Fibroblast of gingiva (primary cell): ENCODE results near the gene SLC51B.
A peak's percentile ranks its signal among the peaks of the same experiment; 100 is the strongest.
"Not testable (repeated sequence)": the region's sequence is repeated elsewhere in the genome, so short reads cannot be mapped to it uniquely, and the experiment has no call there.

Experiments used
- DNase-seq: peaks from one replicate; pipeline ENCODE4 v3.0.0-alpha.2; 2011; ENCODE audit warnings: low read depth

The SLC51B gene

GRCh38 chr15:65041787-65042186 lies 3.4 kb upstream of the SLC51B start:
- no peak for DNase-seq

- no peak for DNase-seq
Measured at GRCh38 chr15:65042776-65043327, 2.3 kb upstream of the SLC51B start.

- DNase-seq = not testable (repeated sequence)
Measured at GRCh38 chr15:65044218-65044617, 969 bp upstream of the SLC51B start.

- DNase-seq = no peak
Measured at GRCh38 chr15:65048241-65048640, 3.1 kb downstream of the SLC51B start.

- DNase-seq = peak; percentile 90
Measured at GRCh38 chr15:65049418-65049840, 4.2 kb downstream of the SLC51B start.

GRCh38 chr15:65050270-65050669 lies 5.1 kb downstream of the SLC51B start:
- no peak for DNase-seq

GRCh38 chr15:65051266-65051665 lies 6.1 kb downstream of the SLC51B start:
- no peak for DNase-seq

GRCh38 chr15:65052956-65053355 lies 7.8 kb downstream of the SLC51B start:
- no peak for DNase-seq

- DNase-seq = peak; percentile 53
Measured at GRCh38 chr15:65054333-65055200, 9.4 kb downstream of the SLC51B start.

GRCh38 chr15:65055201-65055870 lies 10.1 kb downstream of the SLC51B start:
- DNase-seq = no peak

GRCh38 chr15:65056106-65056505 lies 10.9 kb downstream of the SLC51B start:
- DNase-seq = no peak

GRCh38 chr15:65056868-65057548 lies 11.8 kb downstream of the SLC51B start:
- no peak for DNase-seq

- no peak for DNase-seq
Measured at GRCh38 chr15:65057549-65057940, 12.4 kb downstream of the SLC51B start.

- no peak for DNase-seq
Measured at GRCh38 chr15:65058394-65059368, 13.5 kb downstream of the SLC51B start.

GRCh38 chr15:65059369-65059750 lies 14.2 kb downstream of the SLC51B start:
- no peak for DNase-seq

GRCh38 chr15:65059931-65060596 lies 14.9 kb downstream of the SLC51B start:
- no peak for DNase-seq

- DNase-seq = no peak
Measured at GRCh38 chr15:65060641-65061397, 15.6 kb downstream of the SLC51B start.

- DNase-seq = no peak
Measured at GRCh38 chr15:65062061-65062460, 16.9 kb downstream of the SLC51B start.

GRCh38 chr15:65062726-65063125 lies 17.5 kb downstream of the SLC51B start:
- no peak for DNase-seq
